ENCODE data around the gene PRSS53.
A peak's percentile ranks its signal among the peaks of the same experiment; 100 is the strongest.

PRSS53 gene

DNA sequence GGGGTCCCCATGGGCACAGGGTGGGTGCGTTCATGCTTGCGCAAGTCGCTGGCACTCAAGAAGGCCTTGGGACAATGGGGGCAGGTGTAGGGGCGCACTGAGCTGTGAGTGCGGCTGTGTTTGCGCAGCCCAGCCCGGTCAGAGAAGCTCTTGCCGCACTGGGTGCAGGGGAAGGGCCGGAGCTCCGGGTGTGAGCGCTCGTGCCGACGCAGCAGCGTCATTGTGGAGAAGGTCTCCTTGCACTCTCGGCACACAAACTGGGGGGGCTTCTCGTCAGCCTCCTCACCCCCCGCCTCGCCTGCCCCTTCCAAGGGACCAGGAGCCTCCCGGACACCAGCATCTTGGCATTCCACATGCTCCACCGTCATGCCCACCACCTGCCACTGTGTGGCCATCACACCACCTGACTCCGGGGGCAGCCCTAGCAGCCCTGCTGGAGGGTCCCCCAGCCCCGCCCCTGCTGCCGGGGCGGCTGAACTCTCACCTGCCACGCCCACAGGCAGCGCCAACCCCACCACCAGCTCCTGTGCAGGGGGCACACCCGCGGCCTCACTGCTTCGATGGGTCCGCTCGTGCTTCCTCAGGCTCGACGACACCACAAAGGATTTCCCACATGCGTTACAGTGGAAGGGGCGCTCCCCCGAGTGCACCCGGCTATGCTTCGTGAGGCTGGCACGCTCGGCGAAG is 27.5 kb downstream of the PRSS53 start:
- Histone ChIP-seq H3K9ac (ENCODE audit: low read depth, low read length) (no peak overlapping the region), H3K4me1 (ENCODE audit: insufficient read depth, low read length) (no peaks in the 10 kb centered on the region), H3K4me3 (ENCODE audit: low read length) (no peak overlapping the region), H3K9me3 (ENCODE audit: insufficient read depth, low read depth, low read length) (no peaks in the 10 kb centered on the region), H3K27ac (ENCODE audit: low read depth, low read length) (no peak overlapping the region), H3K36me3 (ENCODE audit: insufficient read depth, low read length) (peaks cover 43% of the 10 kb centered on the region), H3K27me3 (ENCODE audit: insufficient read depth, low read length) (no peaks in the 10 kb centered on the region)
- 96% methylated on average over 42 of the region's 42 CpGs for WGBS

DNA sequence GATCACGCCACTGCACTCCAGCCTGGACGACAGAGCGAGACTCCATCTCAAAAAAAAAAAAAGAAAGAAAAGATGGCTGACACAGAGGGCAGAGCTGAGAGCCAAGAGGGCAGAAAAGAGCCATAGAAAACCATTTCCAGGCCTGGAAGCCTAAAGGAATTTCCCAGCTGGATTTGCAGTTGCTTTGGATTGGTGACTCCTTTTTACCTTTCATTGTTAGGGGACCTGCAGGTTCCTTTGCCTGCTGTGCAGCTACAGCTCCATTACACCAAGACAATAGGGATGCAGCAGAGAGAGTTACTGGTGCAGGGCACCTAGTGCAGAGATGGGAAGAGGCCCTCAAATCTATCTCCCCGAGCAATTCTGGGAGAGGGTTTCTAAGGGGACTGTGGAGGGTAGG is 33.1 kb downstream of the PRSS53 start:
- no peak overlapping the region for H3K27ac ChIP-seq (ENCODE audit: low read depth, low read length)
- peaks cover 13% of the 10 kb centered on the region for H3K36me3 ChIP-seq (ENCODE audit: insufficient read depth, low read length)
- no peaks in the 10 kb centered on the region for H3K9me3 ChIP-seq (ENCODE audit: insufficient read depth, low read depth, low read length)
- no peak overlapping the region for H3K9ac ChIP-seq (ENCODE audit: low read depth, low read length)
- no peaks in the 10 kb centered on the region for H3K27me3 ChIP-seq (ENCODE audit: insufficient read depth, low read length)
- H3K4me1 ChIP-seq (ENCODE audit: insufficient read depth, low read length): 0 out of 2 replicates have a peak, but pooled peaks cover 4% of the 10 kb centered on the region
- WGBS: 87% methylated on average over 4 of the region's 4 CpGs
- H3K4me3 ChIP-seq (ENCODE audit: low read length): no peak overlapping the region

DNA sequence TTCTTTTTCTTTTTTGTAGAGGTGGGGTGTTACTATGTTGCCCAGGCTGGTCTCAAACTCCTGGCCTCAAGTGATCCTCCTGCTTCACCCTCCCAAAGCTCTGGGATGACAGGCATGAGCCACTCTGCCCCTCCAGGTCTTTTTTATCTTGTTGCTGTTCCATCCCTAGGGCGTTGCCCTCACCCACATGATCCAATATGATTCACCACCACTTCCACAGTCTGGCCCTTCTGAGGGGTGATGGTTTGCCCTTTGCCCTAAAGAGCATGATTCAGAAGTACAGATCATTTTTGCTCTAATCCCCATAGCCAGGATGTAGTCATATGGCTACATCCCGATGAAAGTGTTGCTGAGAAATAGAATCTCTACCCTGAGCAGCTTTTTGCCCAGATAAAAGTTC is 36.6 kb downstream of the PRSS53 start:
- H3K27ac ChIP-seq (ENCODE audit: low read depth, low read length): no peak overlapping the region
- H3K4me3 ChIP-seq (ENCODE audit: low read length): no peak overlapping the region
- H3K9ac ChIP-seq (ENCODE audit: low read depth, low read length): no peak overlapping the region
- H3K36me3 ChIP-seq (ENCODE audit: insufficient read depth, low read length): no peaks in the 10 kb centered on the region
- 0 out of 2 replicates have a peak, but pooled peaks cover 4% of the 10 kb centered on the region for H3K4me1 ChIP-seq (ENCODE audit: insufficient read depth, low read length)
- 90% methylated on average over 2 of the region's 2 CpGs for whole genome bisulfite sequencing
- H3K9me3 ChIP-seq (ENCODE audit: insufficient read depth, low read depth, low read length): no peaks in the 10 kb centered on the region
- no peaks in the 10 kb centered on the region for H3K27me3 ChIP-seq (ENCODE audit: insufficient read depth, low read length)

DNA sequence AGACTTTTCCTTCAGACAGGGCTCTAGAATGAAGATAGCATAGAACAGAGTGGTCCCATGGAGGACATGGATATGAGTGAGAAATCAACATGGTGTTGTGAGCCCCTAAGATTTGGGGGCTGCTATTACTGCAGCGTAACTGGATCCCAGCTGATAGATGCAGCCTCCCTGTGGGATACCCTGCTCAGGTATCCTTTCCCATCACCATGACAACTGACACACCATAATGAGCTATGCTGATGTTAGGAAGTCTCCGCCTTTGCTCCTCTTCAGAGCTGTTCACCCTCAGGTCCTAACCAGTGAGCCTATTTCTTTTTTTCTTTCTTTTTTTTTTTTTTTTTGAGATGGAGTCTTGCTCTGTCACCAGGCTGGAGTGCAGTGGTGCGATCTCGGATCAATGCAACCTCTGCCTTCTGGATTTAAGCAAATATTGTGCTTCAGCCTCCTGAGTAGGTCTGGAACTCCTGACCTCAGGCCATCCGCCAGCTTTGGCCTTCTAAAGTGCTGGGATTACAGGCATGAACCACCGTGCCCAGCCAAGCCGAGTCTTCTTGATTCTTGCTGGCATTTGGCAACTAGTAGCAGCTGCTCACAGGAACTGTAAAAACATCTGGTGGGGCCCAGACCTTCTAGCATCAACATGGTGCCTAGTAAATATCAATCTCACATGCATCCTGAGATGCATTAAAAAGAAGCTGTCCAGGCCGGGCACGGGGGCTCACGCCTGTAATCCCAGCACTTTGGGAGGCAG is 38.3 kb downstream of the PRSS53 start:
- Histone ChIP-seq H3K4me1 (ENCODE audit: insufficient read depth, low read length) (no peaks in the 10 kb centered on the region), H3K36me3 (ENCODE audit: insufficient read depth, low read length) (no peaks in the 10 kb centered on the region), H3K9me3 (ENCODE audit: insufficient read depth, low read depth, low read length) (no peaks in the 10 kb centered on the region), H3K27ac (ENCODE audit: low read depth, low read length) (no peak overlapping the region), H3K27me3 (ENCODE audit: insufficient read depth, low read length) (no peaks in the 10 kb centered on the region), H3K9ac (ENCODE audit: low read depth, low read length) (no peak overlapping the region), H3K4me3 (ENCODE audit: low read length) (no peak overlapping the region)
- 89% methylated on average over 10 of the region's 10 CpGs for WGBS

DNA sequence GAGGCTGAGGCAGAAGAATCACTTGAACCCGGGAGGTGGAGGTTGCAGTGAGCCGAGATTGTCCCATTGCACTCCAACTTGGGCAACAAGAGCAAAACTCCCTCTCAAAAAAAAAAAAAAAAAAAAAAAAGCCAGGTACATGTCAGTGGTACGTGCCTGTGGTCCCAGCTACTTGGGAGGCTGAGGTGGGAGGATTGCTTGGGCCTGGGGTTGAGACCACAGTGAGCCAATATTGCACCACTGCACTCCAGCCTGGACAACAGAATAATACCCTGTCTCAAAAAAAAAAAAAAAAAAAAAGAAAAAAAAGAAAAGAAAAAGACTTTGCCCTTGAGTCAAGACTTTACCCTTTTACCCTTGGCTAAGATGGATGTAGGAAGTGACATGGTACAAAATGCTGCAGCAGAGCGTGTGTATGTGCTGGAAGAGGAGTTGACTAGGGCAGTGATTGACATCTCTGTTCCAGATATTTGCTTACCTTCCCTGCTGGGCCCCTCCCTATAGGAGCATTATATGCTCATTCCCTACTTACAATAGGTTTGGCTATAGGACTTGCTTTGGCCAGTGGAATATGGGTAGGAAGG is 44.8 kb downstream of the PRSS53 start:
- H3K27me3 ChIP-seq (ENCODE audit: insufficient read depth, low read length): no peaks in the 10 kb centered on the region
- no peak overlapping the region for H3K9ac ChIP-seq (ENCODE audit: low read depth, low read length)
- no peaks in the 10 kb centered on the region for H3K9me3 ChIP-seq (ENCODE audit: insufficient read depth, low read depth, low read length)
- WGBS: 96% methylated on average over 4 of the region's 4 CpGs
- no peak overlapping the region for H3K27ac ChIP-seq (ENCODE audit: low read depth, low read length)
- H3K4me3 ChIP-seq (ENCODE audit: low read length): no peak overlapping the region
- H3K4me1 ChIP-seq (ENCODE audit: insufficient read depth, low read length): no peaks in the 10 kb centered on the region
- H3K36me3 ChIP-seq (ENCODE audit: insufficient read depth, low read length): peaks cover 6% of the 10 kb centered on the region; the same call in 1 of the 2 replicates

DNA sequence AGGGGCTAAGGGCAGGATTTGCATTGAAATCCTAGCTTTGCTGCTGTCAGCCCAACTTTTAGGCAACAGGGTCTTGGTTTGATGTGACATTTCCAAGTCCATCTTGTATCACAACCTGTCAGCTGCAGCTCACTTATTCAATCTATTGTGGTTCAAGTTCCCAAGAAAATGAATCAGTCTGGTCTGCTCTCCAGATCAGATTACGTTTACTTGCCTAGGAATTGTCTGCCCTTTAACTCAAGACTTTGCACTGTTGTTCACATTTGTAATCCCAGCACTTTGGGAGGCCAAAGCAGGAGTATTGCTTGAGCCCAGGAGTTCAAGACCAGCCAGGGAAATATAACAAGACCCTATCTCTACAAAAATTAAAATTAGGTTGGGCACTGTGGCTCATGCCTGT is 45.4 kb downstream of the PRSS53 start:
- H3K9me3 ChIP-seq (ENCODE audit: insufficient read depth, low read depth, low read length): no peaks in the 10 kb centered on the region
- H3K27me3 ChIP-seq (ENCODE audit: insufficient read depth, low read length): no peaks in the 10 kb centered on the region
- H3K36me3 ChIP-seq (ENCODE audit: insufficient read depth, low read length): peaks cover 6% of the 10 kb centered on the region; the same call in 1 of the 2 replicates
- 90% methylated on average over 1 of the region's 1 CpG for WGBS
- no peaks in the 10 kb centered on the region for H3K4me1 ChIP-seq (ENCODE audit: insufficient read depth, low read length)
- H3K9ac ChIP-seq (ENCODE audit: low read depth, low read length): no peak overlapping the region
- H3K27ac ChIP-seq (ENCODE audit: low read depth, low read length): no peak overlapping the region
- no peak overlapping the region for H3K4me3 ChIP-seq (ENCODE audit: low read length)

DNA sequence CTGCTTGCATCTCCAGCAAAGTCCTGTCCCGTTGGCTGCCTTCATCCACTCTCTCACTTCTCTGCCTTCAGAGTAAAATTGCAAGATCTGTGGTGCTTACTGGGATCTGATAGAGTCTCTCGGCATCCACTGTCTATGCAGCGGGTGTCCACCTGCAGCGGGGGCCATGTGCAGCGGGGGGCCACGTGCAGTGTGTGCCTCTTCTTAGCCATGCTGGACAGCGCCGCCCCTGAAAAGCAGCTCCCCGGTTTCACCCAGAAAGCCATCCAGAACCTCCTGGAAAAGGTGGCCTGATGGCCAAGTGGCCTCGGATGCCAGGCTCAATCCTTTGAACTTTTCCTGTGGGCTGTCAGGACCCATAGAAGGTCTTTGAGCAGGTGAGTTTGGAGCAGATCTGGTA is 45.9 kb downstream of the PRSS53 start:
- H3K27me3 ChIP-seq (ENCODE audit: insufficient read depth, low read length): no peaks in the 10 kb centered on the region
- H3K4me1 ChIP-seq (ENCODE audit: insufficient read depth, low read length): no peaks in the 10 kb centered on the region
- H3K27ac ChIP-seq (ENCODE audit: low read depth, low read length): no peak overlapping the region; the same call in 1 of the 2 replicates
- peak overlapping the region; percentile 35; the same call in 1 of the 2 replicates for H3K4me3 ChIP-seq (ENCODE audit: low read length)
- no peaks in the 10 kb centered on the region for H3K9me3 ChIP-seq (ENCODE audit: insufficient read depth, low read depth, low read length)
- H3K36me3 ChIP-seq (ENCODE audit: insufficient read depth, low read length): peaks cover 6% of the 10 kb centered on the region; the same call in 1 of the 2 replicates
- 91% methylated on average over 10 of the region's 10 CpGs for WGBS
- H3K9ac ChIP-seq (ENCODE audit: low read depth, low read length): no peak overlapping the region

DNA sequence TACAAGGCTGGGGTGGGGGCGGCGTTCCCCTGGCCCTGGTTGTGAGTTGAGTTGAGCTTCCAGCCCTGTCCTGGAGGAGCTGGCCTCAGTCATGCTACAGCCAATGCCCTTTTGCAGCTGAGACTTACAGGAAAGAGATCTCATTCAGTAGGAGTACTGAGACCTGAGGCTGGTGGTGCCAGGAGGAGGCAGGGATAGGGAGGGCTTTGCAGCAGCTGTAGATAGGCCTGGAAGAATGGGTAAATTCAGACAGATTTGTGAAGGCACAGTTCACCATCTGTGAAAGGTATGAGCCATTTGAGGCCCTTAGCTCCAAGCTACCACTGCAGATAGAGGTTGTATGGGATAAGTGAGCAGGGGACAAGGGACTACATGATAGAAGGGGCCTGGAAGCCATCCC is 49.8 kb downstream of the PRSS53 start:
- whole genome bisulfite sequencing: 96% methylated on average over 2 of the region's 2 CpGs
- peaks cover 6% of the 10 kb centered on the region; the same call in 1 of the 2 replicates for H3K36me3 ChIP-seq (ENCODE audit: insufficient read depth, low read length)
- H3K27me3 ChIP-seq (ENCODE audit: insufficient read depth, low read length): no peaks in the 10 kb centered on the region

DNA sequence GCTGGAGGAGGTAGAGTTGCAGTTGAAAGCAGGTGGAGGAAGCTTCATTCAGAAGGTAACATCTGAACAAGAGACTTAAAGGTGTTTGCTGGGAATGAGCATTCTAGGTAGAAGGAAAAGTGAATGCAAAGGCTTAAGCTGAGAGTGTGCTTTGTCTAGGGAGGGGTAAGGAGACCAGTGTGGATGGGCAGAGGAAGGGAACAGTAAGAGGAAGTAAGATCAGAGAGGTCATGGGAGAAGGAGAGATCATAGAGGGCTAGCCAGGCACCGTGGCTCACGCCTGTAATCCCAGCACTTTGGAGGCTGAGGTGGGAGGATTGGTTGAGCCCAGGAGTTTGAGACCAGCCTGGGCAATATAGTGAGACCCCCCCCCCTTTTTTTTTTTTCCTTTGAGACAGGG is 52.1 kb downstream of the PRSS53 start:
- no peaks in the 10 kb centered on the region for H3K27me3 ChIP-seq (ENCODE audit: insufficient read depth, low read length)
- WGBS: 80% methylated on average over 2 of the region's 2 CpGs
- no peak overlapping the region for H3K4me3 ChIP-seq (ENCODE audit: low read length)
- peaks cover 6% of the 10 kb centered on the region; the same call in 1 of the 2 replicates for H3K36me3 ChIP-seq (ENCODE audit: insufficient read depth, low read length)
- no peak overlapping the region for H3K9ac ChIP-seq (ENCODE audit: low read depth, low read length)
- no peak overlapping the region for H3K27ac ChIP-seq (ENCODE audit: low read depth, low read length)
- H3K4me1 ChIP-seq (ENCODE audit: insufficient read depth, low read length): no peaks in the 10 kb centered on the region
- no peaks in the 10 kb centered on the region for H3K9me3 ChIP-seq (ENCODE audit: insufficient read depth, low read depth, low read length)

More for the DNA sequence above, 49.8 kb downstream of the PRSS53 start:
- Histone ChIP-seq H3K9me3 (ENCODE audit: insufficient read depth, low read depth, low read length) (no peaks in the 10 kb centered on the region), H3K4me1 (ENCODE audit: insufficient read depth, low read length) (no peaks in the 10 kb centered on the region), H3K9ac (ENCODE audit: low read depth, low read length) (no peak overlapping the region), H3K4me3 (ENCODE audit: low read length) (no peak overlapping the region), H3K27ac (ENCODE audit: low read depth, low read length) (no peak overlapping the region)

DNA sequence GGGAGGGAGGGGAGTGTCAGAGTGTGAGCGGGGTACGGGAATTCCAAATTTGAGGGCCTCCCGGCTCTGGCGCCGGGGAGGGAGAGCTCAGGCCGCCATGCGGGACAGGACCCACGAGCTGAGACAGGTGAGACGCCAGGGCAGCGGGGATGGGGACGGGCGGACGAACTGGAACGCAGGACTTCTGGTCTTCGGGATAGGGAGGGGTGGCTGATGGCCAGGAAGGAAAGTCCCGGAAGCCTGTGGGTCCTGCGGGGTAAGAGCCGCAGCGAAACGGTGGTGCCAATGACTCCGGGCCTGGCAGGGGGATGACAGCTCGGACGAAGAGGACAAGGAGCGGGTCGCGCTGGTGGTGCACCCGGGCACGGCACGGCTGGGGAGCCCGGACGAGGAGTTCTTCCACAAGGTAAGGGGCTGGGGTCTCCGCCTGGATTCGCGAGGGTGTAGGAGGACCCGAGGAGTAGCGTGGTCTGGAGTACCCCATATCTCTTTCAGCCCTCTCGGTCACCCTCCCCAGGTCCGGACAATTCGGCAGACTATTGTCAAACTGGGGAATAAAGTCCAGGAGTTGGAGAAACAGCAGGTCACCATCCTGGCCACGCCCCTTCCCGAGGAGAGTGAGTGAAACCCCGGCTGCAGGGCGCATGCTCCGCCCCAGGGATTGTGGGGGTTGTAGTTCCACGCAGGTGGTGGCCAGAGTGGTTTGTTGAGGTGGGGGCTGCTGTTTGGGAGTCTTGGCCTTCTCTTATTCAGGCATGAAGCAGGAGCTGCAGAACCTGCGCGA is 54.8 kb downstream of the PRSS53 start:
- Histone ChIP-seq H3K4me3 (ENCODE audit: low read length) (peak overlapping the region; percentile 95), H3K36me3 (ENCODE audit: insufficient read depth, low read length) (no peaks in the 10 kb centered on the region), H3K27ac (ENCODE audit: low read depth, low read length) (no peak overlapping the region), H3K9me3 (ENCODE audit: insufficient read depth, low read depth, low read length) (no peaks in the 10 kb centered on the region), H3K4me1 (ENCODE audit: insufficient read depth, low read length) (no peaks in the 10 kb centered on the region), H3K27me3 (ENCODE audit: insufficient read depth, low read length) (no peaks in the 10 kb centered on the region), H3K9ac (ENCODE audit: low read depth, low read length) (peak overlapping the region; percentile 37)
- WGBS: 1% methylated on average over 47 of the region's 47 CpGs

All from HUES64 (cell line).